A549 (cell line): ENCODE data around the gene FUS.

ENCODE experiments used
- CBX2 ChIP-seq: fragments of 200-600 bp; sonication (generic); IDR thresholded peaks from 2 replicates; pipeline ENCODE4 v1.6.1; 2016; ENCODE audit warnings: low read depth, mild to moderate bottlenecking, borderline replicate concordance
- EP300 ChIP-seq, 2 experiments: fragments of >200 bp; sonication (Bioruptor Twin); formaldehyde crosslinking; IDR thresholded peaks; 2 replicates in 1 of 2; 3 replicates in 1 of 2; pipeline ENCODE4 v1.6.1; 2016 to 2017
- HDAC2 ChIP-seq: fragments of 200-600 bp; sonication (generic); IDR thresholded peaks from 2 replicates; pipeline ENCODE4 v1.6.1; 2016
- HOXA7 ChIP-seq: fragments of 250-450 bp; sonication (Bioruptor Pico); IDR thresholded peaks from 2 replicates; pipeline ENCODE4 v1.5.0; 2020; ENCODE audit warnings: mild to moderate bottlenecking, moderate library complexity
- KDM5A ChIP-seq: fragments of 200-600 bp; sonication (generic); IDR thresholded peaks from 2 replicates; pipeline ENCODE4 v1.6.1; 2016; ENCODE audit warnings: antibody characterized with exemption, mild to moderate bottlenecking
- MAZ ChIP-seq: fragments of 150-350 bp; IDR thresholded peaks from 2 replicates; pipeline ENCODE4 v1.6.1; 2014; ENCODE audit warnings: antibody characterized with exemption, low read depth, low read length, borderline replicate concordance
- NR3C1 ChIP-seq: fragments of >200 bp; sonication (Bioruptor Twin); formaldehyde crosslinking; IDR thresholded peaks from 3 replicates; pipeline ENCODE4 v1.6.1; 2017
- POLR2A ChIP-seq: IDR thresholded peaks from 2 replicates; pipeline ENCODE4 v1.6.1; 2012; ENCODE audit warnings: mild to moderate bottlenecking, low read length
- RFX5 ChIP-seq: fragments of 450-650 bp; IDR thresholded peaks from 2 replicates; pipeline ENCODE4 v1.7.1; 2014; ENCODE audit warnings: antibody characterized with exemption, mild to moderate bottlenecking, moderate library complexity
- TF ChIP-seq, protein P1 (sequence below): IDR thresholded peaks from 2 replicates; pipeline ENCODE4 v1.6.1; 2012
- TF ChIP-seq, protein P2 (sequence below): fragments of >200 bp; sonication (Bioruptor Twin); formaldehyde crosslinking; IDR thresholded peaks from 3 replicates; pipeline ENCODE4 v1.5.1; 2016
- TF ChIP-seq, protein P3 (sequence below): IDR thresholded peaks from 2 replicates; pipeline ENCODE4 v1.6.1; 2012

GRCh38 chr16:31148281-31148728 lies 31.6 kb upstream of the FUS start:
- TF ChIP-seq HOXA7 (CRISPR knock-in tag) (no peak), POLR2A (no peak), EP300 (IDR thresholded peaks at IDR 0.05) (no peak), MAZ (no peak), NR3C1 (no peak), KDM5A (no peak), RFX5 (no peak), HDAC2 (no peak), CBX2 (no peak)
- TF ChIP-seq, protein P1, sequence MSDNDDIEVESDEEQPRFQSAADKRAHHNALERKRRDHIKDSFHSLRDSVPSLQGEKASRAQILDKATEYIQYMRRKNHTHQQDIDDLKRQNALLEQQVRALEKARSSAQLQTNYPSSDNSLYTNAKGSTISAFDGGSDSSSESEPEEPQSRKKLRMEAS: no peak
- TF ChIP-seq, protein P2, sequence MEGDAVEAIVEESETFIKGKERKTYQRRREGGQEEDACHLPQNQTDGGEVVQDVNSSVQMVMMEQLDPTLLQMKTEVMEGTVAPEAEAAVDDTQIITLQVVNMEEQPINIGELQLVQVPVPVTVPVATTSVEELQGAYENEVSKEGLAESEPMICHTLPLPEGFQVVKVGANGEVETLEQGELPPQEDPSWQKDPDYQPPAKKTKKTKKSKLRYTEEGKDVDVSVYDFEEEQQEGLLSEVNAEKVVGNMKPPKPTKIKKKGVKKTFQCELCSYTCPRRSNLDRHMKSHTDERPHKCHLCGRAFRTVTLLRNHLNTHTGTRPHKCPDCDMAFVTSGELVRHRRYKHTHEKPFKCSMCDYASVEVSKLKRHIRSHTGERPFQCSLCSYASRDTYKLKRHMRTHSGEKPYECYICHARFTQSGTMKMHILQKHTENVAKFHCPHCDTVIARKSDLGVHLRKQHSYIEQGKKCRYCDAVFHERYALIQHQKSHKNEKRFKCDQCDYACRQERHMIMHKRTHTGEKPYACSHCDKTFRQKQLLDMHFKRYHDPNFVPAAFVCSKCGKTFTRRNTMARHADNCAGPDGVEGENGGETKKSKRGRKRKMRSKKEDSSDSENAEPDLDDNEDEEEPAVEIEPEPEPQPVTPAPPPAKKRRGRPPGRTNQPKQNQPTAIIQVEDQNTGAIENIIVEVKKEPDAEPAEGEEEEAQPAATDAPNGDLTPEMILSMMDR: no peak
- TF ChIP-seq, protein P3, sequence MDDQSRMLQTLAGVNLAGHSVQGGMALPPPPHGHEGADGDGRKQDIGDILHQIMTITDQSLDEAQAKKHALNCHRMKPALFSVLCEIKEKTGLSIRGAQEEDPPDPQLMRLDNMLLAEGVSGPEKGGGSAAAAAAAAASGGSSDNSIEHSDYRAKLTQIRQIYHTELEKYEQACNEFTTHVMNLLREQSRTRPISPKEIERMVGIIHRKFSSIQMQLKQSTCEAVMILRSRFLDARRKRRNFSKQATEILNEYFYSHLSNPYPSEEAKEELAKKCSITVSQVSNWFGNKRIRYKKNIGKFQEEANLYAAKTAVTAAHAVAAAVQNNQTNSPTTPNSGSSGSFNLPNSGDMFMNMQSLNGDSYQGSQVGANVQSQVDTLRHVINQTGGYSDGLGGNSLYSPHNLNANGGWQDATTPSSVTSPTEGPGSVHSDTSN: no peak
